Ureter (tissue), 1 donor: ENCODE measurements around the gene DAB2IP. TPM values are rescaled to one million over a fixed set of nuclear protein-coding genes. Genes with fewer than 3 reads are reported as not detected.
A peak's percentile ranks its signal among the peaks of the same experiment; 100 is the strongest.

Experiments used
- DNase-seq: peaks from one replicate; pipeline ENCODE4 v3.0.0-alpha.2; 2020; ENCODE audit warnings: low spot score
- total RNA-seq: library from RNA; stranded (reverse); gene quantifications from one replicate; pipeline ENCODE4 v1.2.4, GENCODE V29; 2023
- donor health status: DM: yes; HTN: yes; CAD: no.

The DAB2IP gene
- total RNA-seq, 1 donor from 2014 or later: 103 TPM

- DNase-seq: peak; percentile 82
Measured at GRCh38 chr9:121743441-121744001, 92.1 kb downstream of the DAB2IP start.

- DNase-seq: peak; percentile 78
Measured at GRCh38 chr9:121744002-121744686, 92.7 kb downstream of the DAB2IP start.

GRCh38 chr9:121744687-121745395 is 93.4 kb downstream of the DAB2IP start:
- no peak for DNase-seq

GRCh38 chr9:121745396-121745695 is 93.9 kb downstream of the DAB2IP start:
- no peak for DNase-seq

- no peak for DNase-seq
Measured at GRCh38 chr9:121746411-121746810, 95.0 kb downstream of the DAB2IP start.

GRCh38 chr9:121746866-121747265 is 95.4 kb downstream of the DAB2IP start:
- DNase-seq: no peak

GRCh38 chr9:121748074-121748473 is 96.6 kb downstream of the DAB2IP start:
- no peak for DNase-seq

- DNase-seq: peak; percentile 60
Measured at GRCh38 chr9:121748727-121749423, 97.4 kb downstream of the DAB2IP start.

GRCh38 chr9:121749614-121750013 is 98.2 kb downstream of the DAB2IP start:
- DNase-seq: no peak

GRCh38 chr9:121750259-121750714 is 98.9 kb downstream of the DAB2IP start:
- DNase-seq: no peak

- no peak for DNase-seq
Measured at GRCh38 chr9:121750715-121751623, 99.5 kb downstream of the DAB2IP start.

GRCh38 chr9:121751686-121752445 is 100.4 kb downstream of the DAB2IP start:
- no peak for DNase-seq

GRCh38 chr9:121752929-121753328 is 101.5 kb downstream of the DAB2IP start:
- no peak for DNase-seq

GRCh38 chr9:121753802-121754654 is 102.6 kb downstream of the DAB2IP start:
- DNase-seq: no peak

GRCh38 chr9:121754655-121755436 is 103.4 kb downstream of the DAB2IP start:
- DNase-seq: no peak

GRCh38 chr9:121755581-121755980 is 104.1 kb downstream of the DAB2IP start:
- no peak for DNase-seq

- no peak for DNase-seq
Measured at GRCh38 chr9:121756474-121757280, 105.2 kb downstream of the DAB2IP start.

GRCh38 chr9:121757281-121757585 is 105.8 kb downstream of the DAB2IP start:
- DNase-seq: no peak
